EL (cell line): ENCODE data around the gene AGTR2.
"Not testable (repeated sequence)": the region's sequence is repeated elsewhere in the genome, so short reads cannot be mapped to it uniquely, and the experiment has no call there.

ENCODE experiments used
- DNase-seq: peaks from one replicate; pipeline ENCODE4 v3.0.0-alpha.2; 2016

Gene AGTR2, protein sequence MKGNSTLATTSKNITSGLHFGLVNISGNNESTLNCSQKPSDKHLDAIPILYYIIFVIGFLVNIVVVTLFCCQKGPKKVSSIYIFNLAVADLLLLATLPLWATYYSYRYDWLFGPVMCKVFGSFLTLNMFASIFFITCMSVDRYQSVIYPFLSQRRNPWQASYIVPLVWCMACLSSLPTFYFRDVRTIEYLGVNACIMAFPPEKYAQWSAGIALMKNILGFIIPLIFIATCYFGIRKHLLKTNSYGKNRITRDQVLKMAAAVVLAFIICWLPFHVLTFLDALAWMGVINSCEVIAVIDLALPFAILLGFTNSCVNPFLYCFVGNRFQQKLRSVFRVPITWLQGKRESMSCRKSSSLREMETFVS

DNA sequence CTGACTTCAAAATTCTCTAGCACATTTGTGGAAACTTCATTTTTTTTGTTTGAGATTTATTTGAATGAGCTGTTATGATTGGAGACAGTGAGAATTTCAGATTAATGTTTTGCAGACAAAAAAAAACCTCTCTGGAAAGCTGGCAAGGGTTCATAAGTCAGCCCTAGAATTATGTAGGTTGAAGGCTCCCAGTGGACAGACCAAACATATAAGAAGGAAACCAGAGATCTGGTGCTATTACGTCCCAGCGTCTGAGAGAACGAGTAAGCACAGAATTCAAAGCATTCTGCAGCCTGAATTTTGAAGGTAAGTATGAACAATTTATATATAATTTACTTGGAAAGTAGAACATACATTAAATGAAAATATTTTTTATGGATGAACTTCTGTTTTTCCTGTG, at the start of gene AGTR2:
AGTR2 (plus strand) TSS at position 234 of the 400 bp plus-strand sequence. CDS start 1,537 bp downstream, outside the sequence.
- DNase-seq, result no peak

DNA sequence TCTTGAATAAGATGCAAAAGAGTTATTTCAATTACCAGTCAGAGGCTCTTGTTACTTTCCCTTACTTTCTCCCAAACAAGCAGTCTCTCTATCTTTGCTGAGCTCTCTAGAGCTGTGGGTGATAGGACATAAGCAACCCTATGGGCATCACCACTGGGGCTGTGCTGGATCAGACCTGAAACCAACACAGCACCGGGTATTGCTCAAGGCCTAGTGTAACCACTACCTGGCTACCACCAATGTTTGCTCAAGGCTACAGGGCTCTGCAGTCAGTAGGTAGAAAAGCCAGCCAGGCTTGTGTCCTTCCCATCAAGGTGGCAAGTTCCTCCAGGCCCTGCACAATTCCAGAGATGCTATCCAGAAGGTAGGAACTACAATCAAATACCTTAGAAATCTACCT, 35.3 kb upstream of the AGTR2 start:
- no peak for DNase-seq

DNA sequence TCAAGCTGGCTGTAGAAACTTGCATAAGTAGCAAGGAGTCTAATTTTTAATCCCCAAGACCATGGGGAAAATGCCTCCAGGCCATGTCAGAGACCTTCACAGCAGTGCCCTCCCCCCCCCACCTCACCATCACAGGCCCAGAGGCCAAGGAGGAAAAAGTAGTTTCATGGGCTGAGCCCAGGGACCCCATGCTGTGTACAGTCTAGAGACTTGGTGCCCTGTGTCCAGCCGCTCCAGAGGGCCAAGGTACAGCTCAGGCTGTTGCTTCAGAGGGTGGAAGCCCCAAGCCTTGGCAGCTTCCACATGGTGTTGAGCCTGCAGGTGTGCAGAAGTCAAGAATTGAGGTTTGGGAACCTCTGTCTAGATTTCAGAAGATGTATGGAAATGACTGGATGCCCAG, 29.3 kb upstream of the AGTR2 start:
- DNase-seq, result not testable (repeated sequence)

DNA sequence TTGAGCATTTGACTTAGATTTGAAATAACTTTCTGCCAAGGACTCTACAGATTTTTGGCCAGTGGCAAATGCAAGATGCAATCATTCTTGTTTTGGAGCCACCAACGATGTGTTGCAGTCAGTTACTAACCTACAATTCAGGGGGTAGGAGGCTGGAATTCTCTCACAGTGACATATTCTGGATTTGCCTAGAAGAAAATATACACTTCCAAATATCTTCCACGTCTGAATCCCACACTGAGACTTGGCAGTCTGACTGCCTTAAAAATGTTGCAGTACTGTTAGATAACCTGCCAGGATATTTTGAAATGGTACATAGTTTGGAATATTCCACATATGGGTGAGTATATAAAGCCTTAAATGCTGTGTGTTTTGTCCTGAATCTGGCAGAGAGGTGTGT, 27.6 kb upstream of the AGTR2 start:
- no peak for DNase-seq

DNA sequence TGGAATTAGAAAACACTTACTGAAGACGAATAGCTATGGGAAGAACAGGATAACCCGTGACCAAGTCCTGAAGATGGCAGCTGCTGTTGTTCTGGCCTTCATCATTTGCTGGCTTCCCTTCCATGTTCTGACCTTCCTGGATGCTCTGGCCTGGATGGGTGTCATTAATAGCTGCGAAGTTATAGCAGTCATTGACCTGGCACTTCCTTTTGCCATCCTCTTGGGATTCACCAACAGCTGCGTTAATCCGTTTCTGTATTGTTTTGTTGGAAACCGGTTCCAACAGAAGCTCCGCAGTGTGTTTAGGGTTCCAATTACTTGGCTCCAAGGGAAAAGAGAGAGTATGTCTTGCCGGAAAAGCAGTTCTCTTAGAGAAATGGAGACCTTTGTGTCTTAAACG, 2.4 kb downstream of the AGTR2 start:
- DNase-seq, result no peak

DNA sequence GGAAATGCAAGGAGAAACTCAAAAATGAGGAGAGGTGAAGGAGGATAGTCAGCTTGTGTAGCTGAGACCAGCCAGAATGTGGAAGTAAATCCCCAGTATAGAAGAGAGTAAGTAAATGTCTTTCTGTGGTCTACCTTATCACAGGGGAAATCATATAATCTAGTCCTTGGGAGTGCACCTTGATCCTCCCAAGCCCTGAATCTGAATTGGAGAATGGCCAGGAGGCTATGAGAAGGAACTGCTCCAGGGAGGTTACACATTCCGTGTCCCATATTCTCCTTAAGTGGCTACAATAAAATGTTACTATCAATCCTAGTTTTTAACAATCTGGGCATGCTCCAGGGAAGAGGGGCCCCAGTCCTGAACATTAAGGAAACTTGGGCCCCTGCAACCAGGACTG, 10.8 kb downstream of the AGTR2 start:
- no peak for DNase-seq

DNA sequence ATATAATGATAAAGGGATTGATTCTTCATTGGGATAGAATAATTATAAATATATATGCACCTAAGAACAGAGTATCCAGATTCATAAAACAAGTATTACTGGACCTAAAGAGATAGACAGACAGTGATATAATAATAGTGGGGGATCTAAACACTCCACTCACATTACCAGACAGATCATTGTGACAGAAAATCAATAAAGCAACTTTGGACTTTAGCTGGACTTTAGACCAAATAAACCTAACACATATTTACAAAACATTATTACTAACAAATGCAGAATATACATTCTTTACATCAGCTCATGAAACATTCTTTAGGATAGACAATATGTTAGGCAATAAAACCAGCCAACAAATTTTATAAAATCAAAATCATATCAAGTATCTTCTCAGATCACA, 14.6 kb downstream of the AGTR2 start:
- no peak for DNase-seq

DNA sequence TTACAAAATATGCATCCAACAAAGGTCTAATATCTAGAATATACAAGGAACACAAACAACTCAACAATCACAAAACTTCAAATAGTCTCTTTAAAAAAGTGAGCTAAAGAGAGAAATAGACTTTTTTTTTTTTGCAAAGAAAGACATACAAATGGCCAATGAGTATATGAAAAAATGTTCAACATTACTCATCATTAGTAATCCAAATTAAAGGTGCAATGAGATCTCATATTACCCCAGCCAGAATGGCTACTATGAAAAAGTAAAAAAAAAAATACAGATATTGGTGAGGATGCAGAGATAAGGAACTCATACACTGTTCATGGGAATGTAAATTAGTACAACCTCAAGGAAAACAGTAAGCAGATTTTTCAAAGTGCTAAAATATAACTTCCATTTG, 24.1 kb downstream of the AGTR2 start:
- no peak for DNase-seq

DNA sequence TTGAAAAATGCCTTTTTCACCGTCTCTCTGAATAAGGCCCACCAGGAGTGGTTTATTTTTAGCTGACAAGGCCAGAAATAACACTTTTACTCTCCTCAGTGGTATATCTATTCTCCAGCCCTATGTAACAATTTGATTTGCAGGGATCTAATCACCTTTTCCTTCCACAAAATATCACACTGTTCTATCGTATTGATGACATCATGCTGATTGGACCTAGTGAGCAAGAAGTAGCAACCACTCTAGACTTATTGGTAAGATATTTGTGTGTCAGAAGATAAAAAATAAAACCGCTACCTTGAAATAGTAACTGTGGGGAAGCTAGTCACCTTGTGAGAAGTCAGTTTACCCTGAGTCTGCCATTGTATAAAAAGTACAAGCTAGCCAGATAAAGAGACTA, 27.7 kb downstream of the AGTR2 start:
- DNase-seq, result no peak

DNA sequence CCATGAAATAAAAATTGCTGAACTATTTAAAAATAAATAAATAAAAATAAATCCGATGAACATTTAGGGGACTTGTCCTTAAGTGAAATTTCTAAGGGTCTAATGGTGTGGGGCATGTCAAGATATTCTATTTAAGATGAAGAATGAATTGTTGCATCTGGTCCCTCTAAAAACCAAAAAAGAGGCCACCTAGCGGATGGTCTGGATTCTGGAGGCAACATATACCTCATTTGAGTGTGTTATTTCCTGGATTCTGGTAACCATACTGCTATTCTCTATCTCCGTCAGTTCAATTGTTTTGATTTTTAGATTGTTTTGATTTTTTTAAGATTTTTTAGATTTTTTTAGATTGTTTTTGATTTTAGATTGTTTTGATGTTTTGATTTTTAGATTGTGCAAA, 28.3 kb downstream of the AGTR2 start:
- DNase-seq, result no peak

DNA sequence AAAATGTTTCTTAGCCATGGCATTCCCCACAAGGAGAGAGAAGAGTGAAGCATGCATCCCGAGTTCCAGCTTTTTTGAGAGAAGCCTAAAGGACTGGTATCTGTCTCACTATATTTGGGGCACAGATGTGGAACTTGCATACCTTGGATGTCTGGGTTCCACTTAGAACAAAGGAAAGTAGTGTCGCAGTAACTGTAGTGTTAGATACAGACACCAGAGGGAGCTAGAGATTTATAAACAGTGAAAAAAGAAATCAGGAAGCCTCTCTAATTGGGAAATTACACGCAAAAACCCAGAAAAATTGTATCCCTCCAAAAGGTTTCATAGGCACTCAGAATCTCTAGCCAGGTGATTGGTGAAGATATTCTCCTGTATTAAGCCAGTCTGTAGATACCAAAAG, 34.4 kb downstream of the AGTR2 start:
- peak; percentile 1 for DNase-seq

DNA sequence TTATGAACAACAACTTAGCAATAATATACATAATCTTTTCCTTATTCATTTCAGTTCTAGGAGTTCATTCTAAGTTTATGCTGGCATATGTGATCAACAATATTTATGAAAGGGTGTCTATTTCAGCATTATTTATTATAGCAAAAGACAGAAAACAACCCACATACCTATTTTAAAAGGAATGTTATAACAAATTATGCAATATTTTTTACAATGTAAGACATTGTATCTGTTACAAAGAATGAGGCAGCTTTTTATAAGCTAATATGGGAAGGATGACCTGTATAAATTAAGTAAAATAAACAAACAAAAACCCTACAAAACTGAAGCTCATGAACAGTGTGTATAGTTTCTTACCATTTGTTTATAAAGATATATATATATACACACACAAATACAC, 42.7 kb downstream of the AGTR2 start:
- no peak for DNase-seq

DNA sequence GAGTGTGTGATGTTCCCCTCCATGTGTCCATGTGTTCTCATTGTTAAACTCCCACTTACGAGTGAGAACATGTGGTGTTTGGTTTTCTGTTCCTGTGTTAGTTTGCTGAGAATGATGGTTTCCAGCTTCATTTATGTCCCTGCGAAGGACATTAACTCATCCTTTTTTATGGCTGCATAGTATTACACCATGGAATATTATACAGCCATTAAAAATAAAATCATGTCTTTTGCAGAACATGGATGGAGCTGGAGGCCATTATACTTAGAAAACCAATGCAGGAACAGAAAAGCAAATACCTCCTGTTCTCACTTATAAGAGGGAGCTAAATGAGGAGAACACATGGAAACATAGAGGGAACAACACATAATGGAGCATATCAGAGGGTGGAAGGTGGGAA, 46.5 kb downstream of the AGTR2 start:
- not testable (repeated sequence) for DNase-seq
